IMR-90 (cell line): ENCODE measurements around the gene PILRB.

Source experiments
- BHLHE40 ChIP-seq: fragments of 150-350 bp; IDR thresholded peaks from 2 replicates; pipeline ENCODE4 v1.6.1; 2016; ENCODE audit warnings: mild to moderate bottlenecking, low read depth, low read length
- CEBPB ChIP-seq: IDR thresholded peaks from 2 replicates; pipeline ENCODE4 v1.6.1; 2012; ENCODE audit warnings: low read depth, low read length, improper control_type of control experiment
- CHD1 ChIP-seq: IDR thresholded peaks from 2 replicates; pipeline ENCODE4 v1.6.1; 2012; ENCODE audit warnings: low read depth, low read length, improper control_type of control experiment
- FOS ChIP-seq: fragments of 150-350 bp; IDR thresholded peaks from 2 replicates; pipeline ENCODE4 v1.6.1; 2016; ENCODE audit warnings: low read depth, low read length
- MXI1 ChIP-seq: IDR thresholded peaks from 2 replicates; pipeline ENCODE4 v1.6.1; 2012; ENCODE audit warnings: low read depth, mild to moderate bottlenecking, low read length, moderate library complexity, borderline replicate concordance
- POLR2A ChIP-seq: IDR thresholded peaks from 2 replicates; pipeline ENCODE4 v1.6.1; 2012; ENCODE audit warnings: mild to moderate bottlenecking, low read depth, low read length
- RAD21 ChIP-seq: IDR thresholded peaks from 2 replicates; pipeline ENCODE4 v1.6.1; 2012; ENCODE audit warnings: low read length, improper control_type of control experiment
- RFX5 ChIP-seq: IDR thresholded peaks from 2 replicates; pipeline ENCODE4 v1.8.0; 2012; ENCODE audit warnings: low read depth, mild to moderate bottlenecking, low read length, moderate library complexity
- SMC3 ChIP-seq: fragments of 150-350 bp; IDR thresholded peaks from 2 replicates; pipeline ENCODE4 v1.6.1; 2016; ENCODE audit warnings: low read depth, mild to moderate bottlenecking, antibody characterized with exemption, low read length, moderate library complexity
- USF2 ChIP-seq: fragments of 150-350 bp; IDR thresholded peaks from 2 replicates; pipeline ENCODE4 v1.6.1; 2017; ENCODE audit warnings: mild to moderate bottlenecking, antibody characterized with exemption, low read length, low read depth
- TF ChIP-seq, protein P1 (sequence below): conservative IDR thresholded peaks from 2 replicates; pipeline ENCODE4 v1.5.1; 2012; ENCODE audit warnings: mild to moderate bottlenecking, low read depth, low read length, improper control_type of control experiment
- TF ChIP-seq, protein P2 (sequence below): fragments of 150-350 bp; IDR thresholded peaks from 2 replicates; pipeline ENCODE4 v1.6.1; 2016; ENCODE audit warnings: low read depth, mild to moderate bottlenecking, low read length, moderate library complexity, borderline replicate concordance

DNA sequence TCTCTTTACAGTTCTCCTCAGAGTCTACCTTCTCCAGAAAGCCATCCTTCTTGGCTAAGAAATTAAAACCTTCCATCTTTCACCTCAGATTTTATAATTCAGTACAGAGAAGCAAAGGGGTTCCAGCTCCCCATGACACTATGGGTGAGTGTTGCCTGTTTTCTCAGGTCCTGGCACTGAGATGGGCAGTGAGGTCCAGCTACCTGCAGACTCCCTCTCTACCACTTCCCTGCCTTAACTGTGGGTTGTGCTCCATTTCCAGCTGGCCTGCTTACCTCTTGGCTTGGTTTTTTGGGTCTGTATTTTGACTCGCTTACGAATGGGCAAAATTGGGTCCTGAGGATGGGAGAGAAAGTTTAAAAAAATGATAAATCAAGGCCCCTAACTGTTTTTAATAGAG, 44.3 kb downstream of the PILRB start:
- TF ChIP-seq FOS (no peak), SMC3 (no peak), CEBPB (no peak), RFX5 (no peak), CHD1 (no peak), POLR2A (no peak), USF2 (no peak), RAD21 (no peak), BHLHE40 (no peak), MXI1 (no peak)
- TF ChIP-seq, protein P1, sequence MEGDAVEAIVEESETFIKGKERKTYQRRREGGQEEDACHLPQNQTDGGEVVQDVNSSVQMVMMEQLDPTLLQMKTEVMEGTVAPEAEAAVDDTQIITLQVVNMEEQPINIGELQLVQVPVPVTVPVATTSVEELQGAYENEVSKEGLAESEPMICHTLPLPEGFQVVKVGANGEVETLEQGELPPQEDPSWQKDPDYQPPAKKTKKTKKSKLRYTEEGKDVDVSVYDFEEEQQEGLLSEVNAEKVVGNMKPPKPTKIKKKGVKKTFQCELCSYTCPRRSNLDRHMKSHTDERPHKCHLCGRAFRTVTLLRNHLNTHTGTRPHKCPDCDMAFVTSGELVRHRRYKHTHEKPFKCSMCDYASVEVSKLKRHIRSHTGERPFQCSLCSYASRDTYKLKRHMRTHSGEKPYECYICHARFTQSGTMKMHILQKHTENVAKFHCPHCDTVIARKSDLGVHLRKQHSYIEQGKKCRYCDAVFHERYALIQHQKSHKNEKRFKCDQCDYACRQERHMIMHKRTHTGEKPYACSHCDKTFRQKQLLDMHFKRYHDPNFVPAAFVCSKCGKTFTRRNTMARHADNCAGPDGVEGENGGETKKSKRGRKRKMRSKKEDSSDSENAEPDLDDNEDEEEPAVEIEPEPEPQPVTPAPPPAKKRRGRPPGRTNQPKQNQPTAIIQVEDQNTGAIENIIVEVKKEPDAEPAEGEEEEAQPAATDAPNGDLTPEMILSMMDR, result no peak
- TF ChIP-seq, protein P2, sequence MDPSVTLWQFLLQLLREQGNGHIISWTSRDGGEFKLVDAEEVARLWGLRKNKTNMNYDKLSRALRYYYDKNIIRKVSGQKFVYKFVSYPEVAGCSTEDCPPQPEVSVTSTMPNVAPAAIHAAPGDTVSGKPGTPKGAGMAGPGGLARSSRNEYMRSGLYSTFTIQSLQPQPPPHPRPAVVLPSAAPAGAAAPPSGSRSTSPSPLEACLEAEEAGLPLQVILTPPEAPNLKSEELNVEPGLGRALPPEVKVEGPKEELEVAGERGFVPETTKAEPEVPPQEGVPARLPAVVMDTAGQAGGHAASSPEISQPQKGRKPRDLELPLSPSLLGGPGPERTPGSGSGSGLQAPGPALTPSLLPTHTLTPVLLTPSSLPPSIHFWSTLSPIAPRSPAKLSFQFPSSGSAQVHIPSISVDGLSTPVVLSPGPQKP, result no peak
